A673 (cell line): ENCODE results near the gene MICALL1.

Experiments used
- EZH2 ChIP-seq: fragments of 200-600 bp; sonication (generic); IDR thresholded peaks from 2 replicates; pipeline ENCODE4 v1.6.1; 2017; ENCODE audit warnings: borderline replicate concordance, low read depth, mild to moderate bottlenecking, mixed read lengths, antibody characterized with exemption, low read length; ENCODE audit not compliant: poor library complexity, severe bottlenecking
- TF ChIP-seq, protein P1 (sequence below): fragments of 300-800, 200-600 bp; sonication (generic); conservative IDR thresholded peaks from 2 replicates; pipeline ENCODE4 v1.5.1; 2017; ENCODE audit warnings: low read depth, mild to moderate bottlenecking, antibody characterized with exemption, low read length, moderate library complexity, mixed read lengths

DNA sequence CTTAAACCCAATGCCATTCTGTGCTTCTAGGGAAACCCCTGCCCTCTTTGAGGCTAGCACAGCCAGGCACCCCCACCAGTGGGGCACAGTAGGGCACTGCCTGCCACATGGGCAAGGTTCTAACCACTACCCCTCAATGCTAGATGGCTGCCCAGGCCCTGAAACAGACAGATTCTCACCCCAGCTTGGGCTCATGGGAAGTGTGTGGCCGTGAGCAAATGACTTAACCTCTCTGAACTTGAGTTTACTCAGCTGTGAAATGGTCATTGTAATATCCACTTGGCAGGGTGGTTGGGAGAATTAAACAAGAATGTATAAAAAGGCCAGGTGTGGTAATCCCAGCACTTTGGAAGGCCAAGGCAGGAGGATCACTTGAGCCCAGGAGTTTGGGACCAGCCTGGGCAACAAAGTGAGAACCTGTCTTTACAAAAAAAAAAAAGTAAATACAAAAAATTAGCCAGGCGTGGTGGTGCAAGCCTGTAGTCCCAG, 24.9 kb downstream of the MICALL1 start:
- TF ChIP-seq EZH2: no peak
- TF ChIP-seq, protein P1, sequence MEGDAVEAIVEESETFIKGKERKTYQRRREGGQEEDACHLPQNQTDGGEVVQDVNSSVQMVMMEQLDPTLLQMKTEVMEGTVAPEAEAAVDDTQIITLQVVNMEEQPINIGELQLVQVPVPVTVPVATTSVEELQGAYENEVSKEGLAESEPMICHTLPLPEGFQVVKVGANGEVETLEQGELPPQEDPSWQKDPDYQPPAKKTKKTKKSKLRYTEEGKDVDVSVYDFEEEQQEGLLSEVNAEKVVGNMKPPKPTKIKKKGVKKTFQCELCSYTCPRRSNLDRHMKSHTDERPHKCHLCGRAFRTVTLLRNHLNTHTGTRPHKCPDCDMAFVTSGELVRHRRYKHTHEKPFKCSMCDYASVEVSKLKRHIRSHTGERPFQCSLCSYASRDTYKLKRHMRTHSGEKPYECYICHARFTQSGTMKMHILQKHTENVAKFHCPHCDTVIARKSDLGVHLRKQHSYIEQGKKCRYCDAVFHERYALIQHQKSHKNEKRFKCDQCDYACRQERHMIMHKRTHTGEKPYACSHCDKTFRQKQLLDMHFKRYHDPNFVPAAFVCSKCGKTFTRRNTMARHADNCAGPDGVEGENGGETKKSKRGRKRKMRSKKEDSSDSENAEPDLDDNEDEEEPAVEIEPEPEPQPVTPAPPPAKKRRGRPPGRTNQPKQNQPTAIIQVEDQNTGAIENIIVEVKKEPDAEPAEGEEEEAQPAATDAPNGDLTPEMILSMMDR: no peak
